Central memory CD4-positive, alpha-beta T cell (primary cell): ENCODE results near the gene GUCY1A1.

ENCODE experiments used
- DNase-seq: peaks from one replicate; pipeline ENCODE4 v3.0.0; 2022

The GUCY1A1 gene

DNA sequence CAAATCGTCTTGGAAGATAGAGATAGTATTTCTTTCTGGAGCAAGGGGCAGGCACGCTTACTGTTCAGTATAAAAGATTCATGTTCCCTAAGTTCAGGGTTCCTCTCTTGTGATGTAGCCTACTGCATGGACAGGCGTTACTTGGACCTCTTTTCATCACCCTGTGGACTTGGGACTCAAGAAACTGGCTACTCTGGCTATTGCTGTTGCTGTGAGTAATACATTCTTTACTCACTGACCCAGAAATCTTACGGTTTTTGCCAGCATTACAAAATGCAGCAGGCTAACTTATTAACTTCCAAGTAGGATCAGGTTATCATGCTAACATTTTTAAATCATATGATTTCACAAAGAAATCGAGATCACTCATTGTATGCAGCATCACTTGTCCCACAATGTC is 79.3 kb downstream of the GUCY1A1 start:
- DNase-seq: no peak

DNA sequence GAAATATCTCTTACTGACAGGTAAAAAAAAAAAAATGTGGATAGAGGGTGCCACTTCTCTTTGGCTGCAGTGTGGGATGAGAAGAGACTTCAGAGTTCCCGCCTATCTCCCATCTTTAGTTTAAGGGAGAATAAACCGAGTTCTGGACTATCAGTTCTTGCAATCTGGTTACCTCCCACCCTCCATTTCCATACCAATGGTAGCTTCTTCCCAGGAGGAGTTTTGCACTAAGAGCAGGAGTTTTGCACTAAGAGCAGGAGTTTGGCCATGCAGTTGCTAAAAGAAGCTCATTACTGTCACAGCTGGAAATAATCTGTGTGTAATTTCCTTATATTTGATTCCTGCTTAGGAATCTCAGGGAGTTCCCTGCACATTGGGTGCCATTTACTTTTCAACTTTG is 81.4 kb downstream of the GUCY1A1 start:
- DNase-seq: no peak

DNA sequence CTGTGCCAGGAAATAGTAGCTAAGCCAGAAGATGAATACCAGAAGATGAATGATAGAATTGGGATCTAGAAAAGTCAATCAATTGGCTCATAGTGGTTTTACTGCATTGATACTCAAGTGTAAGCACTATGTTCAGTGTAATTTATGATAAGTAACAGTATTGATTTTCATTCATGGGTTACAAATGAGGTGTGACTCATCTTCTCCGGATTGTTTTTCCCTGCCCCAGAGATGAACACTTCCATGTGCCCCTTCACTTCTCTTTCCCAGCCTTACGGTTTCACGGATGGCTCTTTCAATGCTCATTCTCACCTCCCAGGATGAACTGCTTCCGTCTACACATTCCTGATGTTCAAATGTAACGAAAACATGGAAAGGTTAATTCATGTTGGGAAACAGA is 82.4 kb downstream of the GUCY1A1 start:
- DNase-seq: no peak

DNA sequence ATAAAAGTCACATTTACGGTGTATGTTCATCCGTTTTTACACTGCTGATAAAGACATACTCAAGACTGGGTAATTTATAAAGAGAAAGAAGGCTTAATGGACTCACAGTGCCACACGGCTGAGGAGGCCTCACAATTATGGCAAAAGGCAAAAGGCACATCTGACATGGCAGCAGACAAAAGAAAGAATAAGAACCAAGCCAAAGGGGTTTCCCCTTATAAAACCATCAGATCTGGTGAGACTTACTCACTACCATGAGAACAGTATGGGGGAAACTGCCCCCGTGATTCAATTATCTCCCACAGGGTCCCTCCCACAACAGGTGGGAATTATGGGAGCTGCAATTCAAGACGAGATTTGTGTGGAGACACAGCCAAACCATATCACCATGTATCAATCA is 84.9 kb downstream of the GUCY1A1 start:
- DNase-seq: no peak

DNA sequence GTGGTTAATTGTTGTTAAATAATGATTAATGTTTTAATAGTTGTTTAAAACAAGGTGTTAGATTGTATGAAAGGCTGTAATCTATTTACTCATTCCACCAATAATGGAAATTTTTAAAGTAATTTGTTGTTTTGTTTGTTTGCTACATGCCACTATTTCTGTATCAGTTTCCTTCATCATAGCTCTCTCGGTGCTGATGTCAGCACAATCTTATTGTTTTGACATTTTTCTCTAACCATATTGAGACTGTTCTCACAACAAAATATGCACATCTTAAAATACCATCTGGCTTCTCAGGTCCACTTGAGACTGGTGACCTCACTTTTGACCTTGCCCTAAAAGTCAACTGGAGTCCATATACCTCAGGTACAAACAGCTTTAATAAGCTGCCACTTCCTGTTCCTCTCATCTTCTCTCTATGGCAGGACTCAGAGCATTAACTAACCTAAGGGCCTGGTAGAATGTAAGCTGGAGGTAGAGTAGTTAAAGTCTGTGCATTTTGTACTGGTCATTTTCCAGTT is 91.2 kb downstream of the GUCY1A1 start:
- no peak for DNase-seq

DNA sequence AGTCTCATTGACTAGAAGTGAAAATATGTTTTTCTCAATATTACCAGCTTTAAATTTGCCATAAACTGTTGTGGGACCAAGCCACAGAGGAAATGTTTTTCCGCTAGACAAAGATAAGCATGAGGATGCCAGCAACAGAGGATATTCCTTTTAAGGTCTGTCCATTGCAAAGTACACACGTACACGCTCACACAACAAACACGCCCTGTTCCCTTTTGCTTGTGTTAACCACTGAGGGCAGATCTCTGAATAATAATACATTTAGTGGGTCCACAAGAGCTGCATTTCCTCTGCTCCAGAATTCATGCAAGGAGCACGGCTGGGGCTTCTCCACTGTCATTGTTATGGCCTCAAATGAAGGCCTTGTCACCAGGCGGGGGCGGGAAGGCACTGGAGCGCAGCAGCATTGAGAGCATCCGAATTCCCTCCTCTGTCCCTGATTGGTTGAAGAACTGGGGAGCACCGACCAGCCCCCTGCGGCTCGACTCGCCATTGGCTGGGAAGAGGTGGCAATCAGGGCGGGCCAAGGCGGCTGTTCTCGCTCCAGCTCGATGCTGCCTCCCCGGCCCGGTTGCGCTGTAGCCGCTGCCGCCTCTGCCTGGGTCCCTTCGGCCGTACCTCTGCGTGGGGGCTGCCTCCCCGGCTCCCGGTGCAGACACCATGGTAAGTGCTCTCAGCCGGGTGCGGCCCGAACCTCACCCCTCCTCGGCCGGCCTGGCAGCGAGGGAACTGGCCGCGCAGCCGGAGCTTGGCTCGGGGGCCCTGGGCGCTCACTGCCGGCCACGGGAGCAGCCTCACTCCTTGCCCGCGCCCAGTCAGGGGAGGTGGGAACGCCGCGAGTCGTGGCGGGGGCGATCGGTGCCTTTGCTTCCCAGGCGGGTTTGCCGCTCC is 92.1 kb downstream of the GUCY1A1 start, which contains the start of gene GUCY1B1:
GUCY1B1 (plus strand) TSS at position 541 of the 891 bp plus-strand sequence; CDS start at position 661, 120 bp downstream.
- DNase-seq: peak; percentile 26

DNA sequence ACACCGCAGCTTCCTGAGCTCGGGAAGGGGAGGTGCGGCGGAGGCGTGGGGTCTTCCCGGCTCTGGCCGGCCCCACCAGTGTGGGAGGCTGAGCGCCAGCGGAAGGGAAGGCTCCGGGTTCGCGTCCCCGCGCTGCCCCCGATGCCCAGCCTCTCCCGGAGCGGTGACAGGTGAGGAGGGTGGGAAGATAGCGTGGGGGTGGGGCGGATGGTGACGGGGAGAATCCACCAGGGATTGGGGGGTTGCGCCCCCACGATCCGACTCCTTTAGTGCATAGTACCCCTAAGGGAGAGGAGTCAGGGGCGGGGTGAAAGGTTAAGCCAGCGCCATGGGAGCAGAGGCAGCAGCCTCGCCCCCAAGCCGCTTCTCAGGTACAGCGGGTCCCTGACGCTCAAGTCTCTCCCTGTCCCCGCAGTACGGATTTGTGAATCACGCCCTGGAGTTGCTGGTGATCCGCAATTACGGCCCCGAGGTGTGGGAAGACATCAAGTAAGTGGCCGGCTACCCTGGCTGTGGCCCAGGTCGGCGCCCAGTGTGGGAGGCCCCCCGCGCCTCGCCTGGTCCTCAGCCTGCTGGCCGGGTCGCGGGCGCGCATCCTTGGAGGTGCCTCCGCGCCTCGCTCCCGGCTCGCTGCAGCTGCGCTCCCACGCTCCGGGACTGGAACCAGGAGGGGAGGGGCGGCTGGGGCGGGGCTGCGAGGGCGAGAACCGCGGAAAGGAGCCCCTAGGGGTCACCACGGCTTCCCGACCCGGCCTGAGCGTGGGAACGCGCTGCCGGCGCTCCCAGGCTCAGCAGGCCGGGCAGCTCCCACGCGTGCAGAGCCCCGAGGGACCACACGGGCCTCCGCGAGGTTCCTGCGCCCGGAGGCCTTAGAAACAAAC is 93.0 kb downstream of the GUCY1A1 start:
- no peak for DNase-seq

DNA sequence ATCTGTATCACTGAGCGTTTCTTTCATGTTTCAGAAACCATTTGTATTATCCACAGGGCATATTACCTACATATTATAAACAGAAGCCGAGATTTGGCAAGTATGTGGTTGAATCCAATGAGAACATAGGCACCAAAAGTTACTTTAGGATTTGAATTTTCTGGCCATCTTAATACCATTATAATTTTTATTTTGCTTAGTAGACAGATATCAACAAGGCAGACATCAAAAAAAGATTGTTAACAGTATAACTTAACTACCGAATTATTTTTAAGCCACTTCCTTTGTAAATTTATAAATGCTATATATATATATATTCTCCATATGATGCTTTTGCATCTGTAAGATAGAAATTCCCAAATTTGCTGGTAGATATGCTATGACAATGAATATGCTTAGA is 94.4 kb downstream of the GUCY1A1 start:
- DNase-seq: no peak

DNA sequence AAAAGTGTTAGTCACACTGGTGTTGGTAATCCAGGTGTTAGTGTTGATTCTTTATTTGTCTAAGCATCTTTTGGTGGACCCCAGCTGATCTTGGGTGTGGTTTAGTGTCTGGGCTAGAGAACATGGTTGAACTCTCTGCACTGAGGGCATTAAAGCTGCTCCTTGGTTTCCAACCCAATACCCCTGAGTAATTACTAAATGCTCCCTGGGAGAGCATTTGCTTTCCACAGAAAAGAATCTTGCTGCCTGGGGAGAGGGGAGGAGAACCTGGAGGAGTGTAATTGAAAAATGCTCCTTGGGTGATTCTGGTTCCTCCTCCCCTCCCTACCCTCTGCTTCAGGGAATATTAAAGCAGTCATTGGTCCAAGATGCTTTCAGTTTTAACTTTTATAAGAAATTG is 95.3 kb downstream of the GUCY1A1 start:
- DNase-seq: no peak

DNA sequence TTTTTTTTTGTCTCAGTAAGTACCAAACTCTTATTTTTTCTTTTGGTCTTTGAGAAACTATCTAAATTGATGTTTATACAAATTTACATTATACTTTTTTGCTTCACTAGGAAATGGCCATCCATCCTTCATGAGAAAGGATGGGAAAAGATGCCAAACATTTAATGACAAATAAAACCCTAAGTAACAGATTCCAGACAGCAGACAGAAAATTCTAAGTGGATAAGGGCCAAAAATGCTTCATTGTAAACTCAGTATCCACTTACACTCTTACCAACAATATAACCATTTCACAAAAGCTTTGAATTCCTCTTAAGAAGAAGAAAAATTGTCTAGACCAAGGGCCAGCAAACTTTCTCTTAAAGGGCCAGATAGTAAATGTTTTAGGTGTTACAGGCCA is 95.7 kb downstream of the GUCY1A1 start:
- DNase-seq: no peak

DNA sequence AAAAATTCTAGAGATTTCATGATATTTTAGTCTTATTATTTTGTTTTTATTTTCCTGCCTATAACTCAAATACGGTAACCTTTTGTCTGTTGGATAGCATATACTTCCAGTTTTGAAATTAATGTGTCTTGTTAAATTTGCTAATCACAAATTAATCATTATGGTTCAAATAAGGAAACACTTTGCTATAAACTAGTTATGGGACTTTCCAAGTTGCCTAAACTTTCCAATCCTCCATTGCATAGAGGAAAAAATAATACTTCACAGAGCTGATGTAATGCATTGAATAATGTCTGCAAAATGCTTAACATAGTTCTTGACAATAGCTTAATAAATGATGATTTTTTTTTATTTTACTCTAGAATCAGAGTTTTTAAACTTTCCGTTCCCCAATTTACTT is 96.9 kb downstream of the GUCY1A1 start:
- DNase-seq: no peak

DNA sequence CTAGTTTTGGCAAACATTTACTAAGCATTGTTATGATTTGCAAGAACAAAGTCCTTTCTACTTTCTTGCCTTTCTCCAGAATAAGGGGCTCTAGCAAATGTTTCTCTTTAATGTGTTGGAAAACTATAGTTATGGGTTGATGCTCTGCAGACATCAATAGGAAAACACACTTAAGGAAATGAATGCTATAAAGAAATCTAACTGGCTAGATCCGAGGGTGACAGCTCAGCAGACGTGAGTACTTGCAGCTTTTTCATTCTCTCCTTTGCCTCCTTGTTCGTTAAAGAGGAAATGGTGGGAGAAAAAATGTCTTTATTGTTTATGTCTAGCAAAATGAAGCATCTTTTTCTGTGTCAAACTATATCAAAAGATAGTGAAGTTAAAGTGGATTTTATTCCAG is 98.5 kb downstream of the GUCY1A1 start:
- DNase-seq: no peak

DNA sequence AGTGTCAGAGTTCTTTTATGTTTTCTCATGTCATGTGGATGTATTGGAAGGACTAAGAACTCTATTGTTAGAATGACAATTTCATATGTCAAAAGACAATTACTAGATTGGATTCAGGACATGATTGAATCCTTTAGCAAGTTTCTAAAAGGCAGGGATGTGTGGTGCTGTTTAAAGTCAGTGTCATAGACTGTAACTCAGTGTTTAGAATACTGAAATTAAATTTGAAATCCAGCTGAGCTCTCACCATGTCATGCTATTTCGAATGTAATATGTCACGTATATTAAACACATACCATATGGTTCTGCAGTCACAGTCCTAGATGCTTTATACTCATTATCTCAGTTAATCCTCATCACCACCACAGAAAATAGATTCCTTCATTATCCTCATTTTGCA is 100.0 kb downstream of the GUCY1A1 start:
- DNase-seq: no peak

DNA sequence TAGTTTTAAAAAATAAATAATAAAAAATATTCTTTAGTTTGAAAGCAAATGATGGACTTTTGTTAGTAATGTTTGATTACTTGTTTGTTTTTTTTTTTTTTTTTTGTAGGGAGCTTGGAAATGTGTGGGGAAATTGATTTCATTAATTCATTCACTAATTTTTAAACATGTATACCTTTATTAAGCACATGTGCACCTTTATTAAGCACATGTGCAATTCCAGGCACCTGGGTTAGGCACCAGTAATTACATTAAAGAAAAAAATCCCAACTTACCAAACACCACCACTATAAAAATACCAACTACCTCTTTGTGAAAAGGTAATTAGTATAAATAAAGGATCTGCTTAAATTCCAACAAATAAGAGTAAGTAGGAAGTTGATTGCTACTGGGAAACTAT is 101.7 kb downstream of the GUCY1A1 start:
- DNase-seq: no peak

DNA sequence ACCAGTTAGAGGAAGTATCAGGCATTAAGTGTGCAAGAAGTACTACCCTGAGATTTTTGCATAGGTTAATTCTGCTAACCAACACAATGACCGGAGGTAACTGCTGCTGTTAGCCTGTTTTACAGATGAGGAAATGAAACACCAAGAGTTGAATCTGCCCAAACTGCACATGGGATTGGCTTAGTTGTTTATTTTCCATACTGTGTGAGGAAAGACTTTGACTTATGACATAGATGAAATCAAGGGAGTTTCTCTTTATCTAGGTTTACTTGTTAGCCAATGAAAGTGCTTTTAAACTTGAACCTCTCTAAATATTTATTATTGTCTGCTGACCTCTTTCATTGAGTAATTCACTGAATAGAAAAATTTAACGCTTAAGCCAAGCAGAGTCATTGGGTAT is 102.4 kb downstream of the GUCY1A1 start:
- no peak for DNase-seq

DNA sequence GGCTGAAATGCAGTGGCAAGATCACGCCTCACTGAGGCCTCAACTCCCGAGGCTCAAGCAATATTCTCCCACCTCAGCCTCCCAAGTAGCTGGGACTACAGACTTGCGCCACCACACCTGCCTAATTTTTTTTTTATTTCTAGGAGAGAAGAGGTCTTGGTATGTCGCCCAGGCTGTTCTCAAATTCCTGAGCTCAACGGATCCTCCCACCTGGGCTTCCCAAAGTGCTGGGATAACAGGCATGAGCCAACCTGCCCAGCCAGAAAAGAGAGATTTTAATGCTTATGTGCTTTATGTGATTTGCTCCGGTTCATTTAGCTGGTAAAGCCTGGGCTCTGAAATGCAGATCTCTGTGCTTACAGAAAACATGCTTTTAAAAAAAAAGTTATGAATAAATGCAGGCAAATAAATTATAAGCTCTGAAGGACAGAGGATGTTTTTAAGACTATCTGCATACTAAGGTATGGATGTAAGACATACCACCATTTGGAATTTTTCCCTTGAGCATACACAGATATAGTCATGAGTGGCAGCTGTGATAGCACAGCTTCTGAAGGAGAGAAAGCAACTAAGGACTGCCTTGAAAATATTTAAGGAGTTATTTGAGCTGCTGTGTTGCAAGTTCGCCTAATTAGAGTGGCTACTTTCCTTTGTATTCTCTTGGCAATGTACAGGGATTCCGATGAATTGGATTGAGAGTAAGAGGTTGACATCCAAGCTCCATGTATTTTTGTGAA is 106.0 kb downstream of the GUCY1A1 start:
- DNase-seq: no peak

DNA sequence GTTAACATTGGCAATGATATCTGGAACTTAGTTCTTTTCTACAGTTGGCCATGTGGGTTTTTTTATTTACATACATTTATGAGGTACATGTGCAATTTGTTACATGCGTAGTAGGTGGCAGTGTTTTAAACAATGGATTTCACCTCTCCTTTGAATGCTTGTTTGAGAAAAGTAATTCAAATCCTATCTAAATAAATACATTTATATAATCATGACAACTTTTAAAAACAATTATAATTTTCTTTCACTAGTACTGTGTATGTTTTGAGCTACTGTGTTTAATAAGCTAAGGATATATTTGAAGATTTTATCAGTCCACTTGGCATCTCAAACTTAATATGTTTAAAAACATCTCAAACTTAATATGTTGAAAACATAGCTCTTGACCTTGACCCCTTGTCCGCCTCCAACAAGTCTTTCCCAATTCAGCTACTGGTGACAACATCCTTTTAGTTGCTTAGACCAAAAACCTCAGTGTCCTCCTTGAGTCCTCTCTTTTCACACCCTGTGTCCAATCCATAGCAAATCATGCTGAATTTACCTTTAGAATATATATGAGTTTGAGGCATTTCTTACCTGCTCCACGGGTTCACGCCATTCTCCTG is 106.7 kb downstream of the GUCY1A1 start:
- DNase-seq: no peak

DNA sequence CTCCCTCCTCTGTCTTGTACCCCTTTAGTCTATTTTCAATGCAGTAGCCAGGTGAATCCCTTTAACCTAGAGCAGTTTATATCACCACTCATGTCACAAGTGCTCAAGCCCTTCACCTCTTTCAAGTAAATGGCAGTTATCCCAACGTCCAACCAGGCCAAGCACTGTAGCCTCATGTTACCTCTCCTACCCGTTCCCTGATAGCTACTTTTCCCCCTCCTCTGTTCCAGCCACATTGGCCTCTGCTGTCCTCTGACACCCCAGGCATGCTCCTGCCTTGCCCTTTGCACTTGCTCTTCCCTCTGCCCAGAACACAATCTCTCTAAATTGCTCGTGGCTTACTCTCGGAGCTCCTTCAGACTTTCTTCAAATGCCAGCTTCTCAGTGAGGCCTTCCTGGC is 107.4 kb downstream of the GUCY1A1 start:
- no peak for DNase-seq

DNA sequence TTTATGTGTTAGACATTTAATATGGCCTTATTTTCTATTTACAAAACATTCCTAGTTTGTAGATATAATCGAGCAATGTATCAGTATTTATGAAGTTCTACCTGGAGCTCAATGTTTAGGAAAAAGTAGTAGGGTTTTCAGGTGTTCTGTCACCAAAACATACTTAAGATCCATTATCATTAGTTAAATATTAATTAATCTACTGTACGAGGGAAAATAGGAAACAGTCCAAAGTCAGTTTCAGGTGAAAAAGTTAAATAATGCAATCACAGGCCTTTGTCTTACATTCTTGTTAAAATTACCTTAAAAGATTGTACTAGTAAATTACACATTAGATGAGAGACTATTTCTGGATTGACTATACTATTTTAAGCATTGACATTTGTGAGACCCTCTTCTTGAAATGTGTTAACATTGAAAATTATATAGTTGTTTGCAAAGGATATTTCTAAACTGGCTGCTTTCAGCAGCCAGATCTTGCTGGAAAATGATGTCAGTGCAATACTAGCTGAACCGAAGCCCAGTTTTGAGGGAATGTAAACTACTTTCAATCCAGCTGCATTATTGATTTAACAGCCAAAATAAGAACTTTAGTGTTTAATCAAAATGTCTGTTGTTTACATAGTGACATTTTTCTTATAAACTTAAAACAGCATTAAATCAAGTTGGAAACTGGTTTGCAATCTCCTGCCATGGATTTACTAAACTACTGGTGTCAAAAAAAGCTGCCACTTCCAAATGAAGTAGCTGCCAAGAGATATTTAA is 111.5 kb downstream of the GUCY1A1 start:
- DNase-seq: no peak

DNA sequence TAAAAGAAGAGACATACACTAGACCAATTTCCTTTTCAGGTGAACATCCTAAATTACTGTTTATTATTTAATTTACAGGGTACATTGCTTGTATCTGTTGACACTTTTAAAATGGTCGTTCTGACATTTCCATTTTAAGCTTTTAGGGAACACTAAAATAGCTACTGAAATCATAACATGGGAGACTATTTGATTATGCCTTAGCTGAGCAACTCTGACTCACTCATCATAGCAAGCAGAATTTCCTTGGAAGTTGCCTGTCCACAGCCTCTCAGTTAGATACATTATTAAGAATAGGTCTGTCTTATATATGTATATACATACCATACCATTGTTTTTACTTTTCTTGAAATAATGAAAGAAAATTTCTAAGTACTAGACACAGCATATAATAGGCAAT is 114.1 kb downstream of the GUCY1A1 start:
- DNase-seq: no peak

DNA sequence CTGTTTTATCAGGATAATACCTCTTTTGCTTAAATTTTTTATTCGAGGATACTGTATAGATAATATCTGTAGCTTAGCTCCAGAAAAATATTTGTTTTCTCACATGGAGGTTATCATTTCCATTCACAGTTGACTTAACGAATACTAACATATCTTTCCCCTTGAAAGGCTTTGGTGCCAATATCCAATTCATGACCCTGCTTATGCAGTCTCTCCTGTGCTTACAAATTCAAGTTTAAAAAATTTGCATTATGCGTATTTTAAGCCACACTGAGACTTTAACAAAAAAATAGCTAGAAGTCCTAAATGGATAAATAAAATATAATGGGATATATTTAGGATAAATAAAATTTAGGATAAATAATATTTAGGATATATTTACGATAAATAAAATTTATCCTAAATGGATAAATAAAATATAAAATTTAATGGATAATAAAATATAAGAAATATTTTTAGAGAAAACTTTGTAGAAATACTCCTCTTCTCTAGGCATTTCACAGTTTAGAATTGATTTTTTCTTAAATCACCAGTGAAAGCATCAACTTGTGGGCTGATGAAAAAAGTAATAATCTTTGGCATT is 114.7 kb downstream of the GUCY1A1 start:
- no peak for DNase-seq
